K562 (cell line): Measurements from ENCODE around the gene PTPRB. TPM values are rescaled to one million over a fixed set of nuclear protein-coding genes. Genes with fewer than 3 reads are reported as not detected.

Experiments
- ATAC-seq: fragments of 200-7000 bp; cut with Tn5 transposase; 3 replicates; pipeline ENCODE4 v1.9.1; 2020; ENCODE audit warnings: moderate library complexity
- BruUV-seq: library from RNA; stranded (reverse); fragments of 400-500 nt; replicated peaks from 2 replicates; lab custom pipeline; 2021; lab: Mats Ljungman, UMichigan
- CTCF ChIA-PET: fragments of 300-600 bp; formaldehyde crosslinking; extraction: SDS; loops from one replicate; lab custom pipeline; 2021; ENCODE audit warnings: low intra/inter-chr PET ratio; lab: Yijun Ruan, JAX
- POLR2A ChIA-PET: fragments of 300-600, 350-650 bp; sonication (Branson Sonifier 250); formaldehyde crosslinking; extraction: SDS; loops from one replicate; lab custom pipeline; 2021; ENCODE audit warnings: antibody characterized with exemption, inconsistent platforms; lab: Yijun Ruan, JAX
- DNase-seq, 4 experiments: peaks; one replicate each; pipeline versions ENCODE4 v3.0.0 to v3.0.0-alpha.2; 2011 to 2018; ENCODE audit warnings: low spot score in 3 of 4, mixed read lengths in 3 of 4; ENCODE audit errors: extremely low read depth in 1 of 4
- FAIRE-seq: peaks from 2 replicates; lab custom pipeline; 2011; peaks lifted over from hg19 to GRCh38; lab: Jason Lieb, UNC
- H2AFZ ChIP-seq: 2 replicates; pipeline ENCODE4 v1.6.0; 2011; ENCODE audit warnings: low read depth, low read length, control low read depth, inconsistent platforms
- H3K27ac ChIP-seq: fragments of 200-600 bp; 3 replicates; pipeline ENCODE4 v1.8.0; 2011; ENCODE audit warnings: low read depth, mild to moderate bottlenecking, control low read depth, inconsistent platforms, low read length, moderate library complexity, mixed read lengths; ENCODE audit errors: extremely low read depth
- H3K27me3 ChIP-seq, 2 experiments: fragments of 300-600 bp in 1 of 2; 2 replicates in 1 of 2; 3 replicates in 1 of 2; pipeline versions ENCODE4 v1.6.0 to v1.8.0; 2011; ENCODE audit warnings: inconsistent platforms in 2 of 2, low read length in 2 of 2, mild to moderate bottlenecking in 1 of 2, mixed read lengths in 1 of 2, moderate library complexity in 1 of 2; ENCODE audit not compliant: control insufficient read depth in 2 of 2, insufficient read depth in 2 of 2
- H3K36me3 ChIP-seq: fragments of 300-600 bp; 3 replicates; pipeline ENCODE4 v1.8.0; 2011; ENCODE audit warnings: mild to moderate bottlenecking, low read length, inconsistent platforms; ENCODE audit not compliant: control insufficient read depth, insufficient read depth
- H3K4me1 ChIP-seq, 2 experiments: fragments of 200-600 bp in 1 of 2; replicated peaks in 1 of 2; 2 replicates in 1 of 2; 3 replicates in 1 of 2; pipeline versions ENCODE4 v1.5.1 to v1.8.0; 2011; ENCODE audit warnings: inconsistent platforms in 2 of 2, low read length in 2 of 2, mild to moderate bottlenecking in 1 of 2, mixed read lengths in 1 of 2, moderate library complexity in 1 of 2; ENCODE audit not compliant: control insufficient read depth in 2 of 2, insufficient read depth in 2 of 2
- H3K4me2 ChIP-seq: 2 replicates; pipeline ENCODE4 v1.6.1; 2011; ENCODE audit warnings: low read length, control low read depth, inconsistent platforms, mixed read lengths; ENCODE audit not compliant: insufficient read depth
- H3K4me3 ChIP-seq: fragments of 200-600 bp; sonication (generic), shearing (Covaris generic); 2 replicates; pipeline ENCODE4 v1.5.1; 2016; ENCODE audit warnings: control low read depth, inconsistent platforms
- H3K79me2 ChIP-seq: fragments of 200-600 bp; 3 replicates; pipeline ENCODE4 v1.8.0; 2011; ENCODE audit warnings: low read length, inconsistent platforms; ENCODE audit not compliant: control insufficient read depth, insufficient read depth
- H3K9ac ChIP-seq, 2 experiments: 2 replicates each; pipeline versions ENCODE4 v1.6.0 to v1.6.1; 2011; ENCODE audit warnings: low read depth in 2 of 2, low read length in 2 of 2, control low read depth in 1 of 2, inconsistent platforms in 1 of 2, mild to moderate bottlenecking in 1 of 2, mixed read lengths in 1 of 2; ENCODE audit not compliant: insufficient read depth in 1 of 2
- H3K9me1 ChIP-seq: one replicate; pipeline ENCODE4 v1.6.0; 2011; ENCODE audit warnings: inconsistent platforms, mild to moderate bottlenecking, low read length, moderate library complexity; ENCODE audit not compliant: control insufficient read depth, insufficient read depth
- H3K9me3 ChIP-seq: replicated peaks from 2 replicates; pipeline ENCODE4 v1.5.1; 2011; ENCODE audit warnings: low read depth, low read length, inconsistent platforms; ENCODE audit not compliant: control insufficient read depth, insufficient read depth
- H4K20me1 ChIP-seq: replicated peaks from 2 replicates; pipeline ENCODE4 v1.6.1; 2011; ENCODE audit warnings: low read length, inconsistent platforms, mixed read lengths; ENCODE audit not compliant: control insufficient read depth, insufficient read depth
- SMAD4 ChIP-seq: fragments of 250-450 bp; sonication (Bioruptor Pico); conservative IDR thresholded peaks from 2 replicates; pipeline ENCODE4 v1.8.0; 2021; ENCODE audit warnings: inconsistent platforms, mild to moderate bottlenecking, moderate library complexity
- TCF3 ChIP-seq: sonication (generic); formaldehyde crosslinking; IDR thresholded peaks from 2 replicates; pipeline ENCODE4 v1.4.0; 2020; ENCODE audit warnings: mild to moderate bottlenecking, missing genetic modification reagents
- WGBS: fragments of 100-300 bp; shearing (Covaris generic); methylation state at CpG from one replicate; pipeline ENCODE4 v1.1.6; 2016; ENCODE audit warnings: low coverage, mixed read lengths; ENCODE audit not compliant: insufficient coverage; ENCODE audit errors: missing lambda C conversion rate; 5-methylcytosine and 5-hydroxymethylcytosine counted together
- in situ Hi-C: fragments of 300-500 bp; cut with MboI; formaldehyde crosslinking; loops from 4 replicates; pipeline ENCODE4 v1.15.0; 2018; ENCODE audit warnings: inconsistent platforms, mixed read lengths
- intact Hi-C: fragments of 100-400 bp; cut with micrococcal nuclease; formaldehyde crosslinking; loops from 2 replicates; pipeline ENCODE4 v1.14.2; 2022
- polyA plus RNA-seq, 8 experiments: library from polyadenylated mRNA; depleted of rRNA in 4 of 8; stranded (reverse) in 5 of 8; unstranded in 3 of 8; fragments of >200 nt; fragmentation: Nextera tagmentation in 2 of 8; fragmentation: Illumina TruSeq in 1 of 8; extraction: Ambion mirVana in 2 of 8; extraction: Trizol in 1 of 8; gene quantifications; 2 replicates each; pipeline versions ENCODE4 v1.2.1 to v1.2.3, GENCODE V29; 2011 to 2014; ENCODE audit warnings: inconsistent platforms in 1 of 8, missing spikeins in 1 of 8
- total RNA-seq, 7 experiments: library from RNA; depleted of rRNA in 6 of 7; stranded (reverse); fragments of >200 nt in 6 of 7; fragmentation: Illumina TruSeq in 2 of 7; extraction: Trizol in 2 of 7; gene quantifications; 2 replicates each; pipeline versions ENCODE4 v1.2.1 to v1.2.3, GENCODE V29; 2011 to 2021; ENCODE audit warnings: low replicate concordance in 1 of 7
- TF ChIP-seq, protein P1 (sequence below), 2 experiments: fragments of 450-650 bp; IDR thresholded peaks; 2 replicates each; pipeline ENCODE4 v1.6.1; 2018; ENCODE audit warnings: mild to moderate bottlenecking in 2 of 2, low read depth in 1 of 2; ENCODE audit not compliant: partially characterized antibody in 2 of 2
- TF ChIP-seq, protein P2 (sequence below): fragments of 250-450 bp; sonication (Bioruptor Pico); IDR thresholded peaks from 2 replicates; pipeline ENCODE4 v1.5.0; 2020; ENCODE audit warnings: mild to moderate bottlenecking, borderline replicate concordance

Gene PTPRB
- total and polyA plus RNA-seq, 9 of the 15 experiments (the other 6 are each of a cell fraction or from before 2014, with no cell fraction given): 0.46 to 5.9 (median 3.1) TPM

- TF ChIP-seq, protein P1, sequence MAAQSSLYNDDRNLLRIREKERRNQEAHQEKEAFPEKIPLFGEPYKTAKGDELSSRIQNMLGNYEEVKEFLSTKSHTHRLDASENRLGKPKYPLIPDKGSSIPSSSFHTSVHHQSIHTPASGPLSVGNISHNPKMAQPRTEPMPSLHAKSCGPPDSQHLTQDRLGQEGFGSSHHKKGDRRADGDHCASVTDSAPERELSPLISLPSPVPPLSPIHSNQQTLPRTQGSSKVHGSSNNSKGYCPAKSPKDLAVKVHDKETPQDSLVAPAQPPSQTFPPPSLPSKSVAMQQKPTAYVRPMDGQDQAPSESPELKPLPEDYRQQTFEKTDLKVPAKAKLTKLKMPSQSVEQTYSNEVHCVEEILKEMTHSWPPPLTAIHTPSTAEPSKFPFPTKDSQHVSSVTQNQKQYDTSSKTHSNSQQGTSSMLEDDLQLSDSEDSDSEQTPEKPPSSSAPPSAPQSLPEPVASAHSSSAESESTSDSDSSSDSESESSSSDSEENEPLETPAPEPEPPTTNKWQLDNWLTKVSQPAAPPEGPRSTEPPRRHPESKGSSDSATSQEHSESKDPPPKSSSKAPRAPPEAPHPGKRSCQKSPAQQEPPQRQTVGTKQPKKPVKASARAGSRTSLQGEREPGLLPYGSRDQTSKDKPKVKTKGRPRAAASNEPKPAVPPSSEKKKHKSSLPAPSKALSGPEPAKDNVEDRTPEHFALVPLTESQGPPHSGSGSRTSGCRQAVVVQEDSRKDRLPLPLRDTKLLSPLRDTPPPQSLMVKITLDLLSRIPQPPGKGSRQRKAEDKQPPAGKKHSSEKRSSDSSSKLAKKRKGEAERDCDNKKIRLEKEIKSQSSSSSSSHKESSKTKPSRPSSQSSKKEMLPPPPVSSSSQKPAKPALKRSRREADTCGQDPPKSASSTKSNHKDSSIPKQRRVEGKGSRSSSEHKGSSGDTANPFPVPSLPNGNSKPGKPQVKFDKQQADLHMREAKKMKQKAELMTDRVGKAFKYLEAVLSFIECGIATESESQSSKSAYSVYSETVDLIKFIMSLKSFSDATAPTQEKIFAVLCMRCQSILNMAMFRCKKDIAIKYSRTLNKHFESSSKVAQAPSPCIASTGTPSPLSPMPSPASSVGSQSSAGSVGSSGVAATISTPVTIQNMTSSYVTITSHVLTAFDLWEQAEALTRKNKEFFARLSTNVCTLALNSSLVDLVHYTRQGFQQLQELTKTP (IDR thresholded peaks at IDR 0.05; ENCODE audit: low read depth in 1 of 2, partially characterized antibody in 2 of 2): no peak
- TF ChIP-seq, all 486 proteins: peak for 0
Observed at GRCh38 chr12:70643939-70644338, 6.7 kb upstream of the PTPRB start (continued).

DNA sequence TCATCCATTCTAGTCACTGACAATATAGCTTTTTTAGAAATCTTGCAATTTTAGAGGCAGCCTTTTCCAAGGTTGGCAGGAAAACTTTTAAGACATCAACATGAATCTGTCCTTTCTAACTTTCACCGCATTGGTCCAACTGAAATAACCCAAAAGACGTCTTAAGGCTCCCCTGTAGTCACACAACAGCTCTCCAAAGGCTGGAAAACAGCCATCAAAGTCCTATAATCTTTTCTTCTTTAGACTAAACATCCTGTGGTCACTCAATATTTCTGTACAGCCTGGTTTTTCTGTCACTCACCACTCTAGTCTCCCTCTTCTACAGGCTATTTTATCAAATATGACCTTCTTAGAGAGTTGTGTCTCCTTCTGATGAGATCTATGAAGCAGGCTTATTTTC, 4.5 kb upstream of the PTPRB start:
- Histone ChIP-seq H3K27ac (no peak overlapping the region), H3K36me3 (peaks cover 12% of the 10 kb centered on the region; the same call in 2 of the 3 replicates), H3K79me2 (no peaks in the 10 kb centered on the region), H2AFZ (no peak overlapping the region), H4K20me1 (no peaks in the 10 kb centered on the region), H3K4me3 (no peak overlapping the region), H3K9ac (no peak overlapping the region), H3K9me3 (no peaks in the 10 kb centered on the region), H3K9me1 (no peaks in the 10 kb centered on the region), H3K4me1 (peaks cover 2 to 29% of the 10 kb centered on the region in 2 experiments; a peak in 4 of 5 replicates), H3K27me3 (no peaks in the 10 kb centered on the region), H3K4me2 (no peak overlapping the region)
- WGBS: 44% methylated on average over 2 of the region's 2 CpGs
- in situ Hi-C loops (no loop called here), intact Hi-C loops (no loop called here)
- ChIA-PET POLR2A (interaction anchor here (1.8 kb wide), 1 partner anchor 18 kb away, joined by 4 read pairs; no protein-coding TSS in a partner anchor), CTCF (no interaction called here)
- ATAC-seq: no peak
- TF ChIP-seq, protein P2, sequence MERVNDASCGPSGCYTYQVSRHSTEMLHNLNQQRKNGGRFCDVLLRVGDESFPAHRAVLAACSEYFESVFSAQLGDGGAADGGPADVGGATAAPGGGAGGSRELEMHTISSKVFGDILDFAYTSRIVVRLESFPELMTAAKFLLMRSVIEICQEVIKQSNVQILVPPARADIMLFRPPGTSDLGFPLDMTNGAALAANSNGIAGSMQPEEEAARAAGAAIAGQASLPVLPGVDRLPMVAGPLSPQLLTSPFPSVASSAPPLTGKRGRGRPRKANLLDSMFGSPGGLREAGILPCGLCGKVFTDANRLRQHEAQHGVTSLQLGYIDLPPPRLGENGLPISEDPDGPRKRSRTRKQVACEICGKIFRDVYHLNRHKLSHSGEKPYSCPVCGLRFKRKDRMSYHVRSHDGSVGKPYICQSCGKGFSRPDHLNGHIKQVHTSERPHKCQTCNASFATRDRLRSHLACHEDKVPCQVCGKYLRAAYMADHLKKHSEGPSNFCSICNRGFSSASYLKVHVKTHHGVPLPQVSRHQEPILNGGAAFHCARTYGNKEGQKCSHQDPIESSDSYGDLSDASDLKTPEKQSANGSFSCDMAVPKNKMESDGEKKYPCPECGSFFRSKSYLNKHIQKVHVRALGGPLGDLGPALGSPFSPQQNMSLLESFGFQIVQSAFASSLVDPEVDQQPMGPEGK (CRISPR knock-in tag): no peak
- TF ChIP-seq SMAD4 (CRISPR knock-in tag) (peak; percentile 64; the same call in 1 of the 2 replicates), TCF3 (0 out of 2 replicates have a peak, but pooled peaks have one; percentile 8)
- DNase-seq: no peak
- FAIRE-seq: no peak
- no TSS peak for BruUV-seq
